ENCODE data around the gene NFKBIB.

DNA sequence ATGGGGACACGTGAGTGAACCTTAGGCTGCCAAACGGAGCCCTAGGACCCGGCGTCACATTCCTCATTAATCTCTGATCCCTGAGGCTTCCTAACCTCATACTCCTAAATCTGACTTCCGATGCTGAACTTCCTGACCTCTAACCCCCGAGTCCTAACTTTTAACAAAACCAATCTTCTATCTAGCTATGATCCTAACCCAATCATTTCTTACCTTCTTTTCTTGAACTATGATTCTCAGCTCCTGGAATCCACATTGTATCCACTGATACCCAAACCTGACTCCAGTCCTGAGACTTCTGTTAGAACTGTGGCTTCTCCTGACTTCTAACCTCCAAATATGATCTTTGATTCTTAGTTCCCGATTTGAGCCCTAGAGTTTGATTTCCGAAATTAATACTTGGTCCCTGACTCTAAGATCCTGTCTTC lies 447 bp downstream of the NFKBIB start:
- TF ChIP-seq ZNF274 (IDR thresholded peaks at IDR 0.05; ENCODE audit: low read depth, low read length) (no peak), YY1 (IDR thresholded peaks at IDR 0.05; ENCODE audit: insufficient read depth, insufficient read length) (no peak), SUZ12 (IDR thresholded peaks at IDR 0.05; ENCODE audit: extremely low read depth, insufficient read depth, insufficient read length) (no peak)
